Heart left ventricle (tissue), 13 donors: ENCODE data around the gene KCNC1.

Experiments used
- CTCF ChIP-seq, 12 donors: fragments of 200-600 bp; sonication (generic) in 4 of 12; IDR thresholded peaks; one replicate each; pipeline versions ENCODE4 v1.5.0 to v1.8.0; 2018 to 2022; ENCODE audit warnings: antibody characterized with exemption in 12 of 12, mild to moderate bottlenecking in 5 of 12
- POLR2A ChIP-seq, 2 donors: fragments of 450-650 bp; IDR thresholded peaks; one replicate each; pipeline ENCODE4 v1.6.1; 2017; ENCODE audit warnings: antibody characterized with exemption in 2 of 2, mild to moderate bottlenecking in 2 of 2, moderate library complexity in 2 of 2
- donor health status: ischemic (EF 13 %, LVEDD 7.1; RV severe dilation, severe dysfunction).
- donor health status: DM: no; HTN: yes; CAD: no.
- donor health status: DM: no; HTN: no; CAD: no.
- donor health status: ischemic (EF 25% LVEDD 6.9; RV normal size, moderate dysfunction).
- donor health status: ischemic (EF 25% LVEDD 5.7; RV mildly dilated, moderate dysfunction).
- donor health status: ischemic (EF 35%, LVEDD 5.7; RV mildly dilated, moderate dysfunction).
- donor health status: nonischemic (EF 11% LVEDD 7.7; RV severe dilation, severe dysfunction).
- donor health status: DM: yes; HTN: yes; CAD: no.
- donor health status: PGD.
- donor health status: ischemic (EF 29% LVEDD 5.4; RV normal size, mild dysfunction).
- donor health status: nonischemic (EF 23%, LVEDD 6.1; RV moderate dilation, normal function).

- TF ChIP-seq CTCF (IDR thresholded peaks at IDR 0.05) = no peak
- no peak for TF ChIP-seq POLR2A (IDR thresholded peaks at IDR 0.05)
Measured at GRCh38 chr11:17781626-17782025, 47.0 kb downstream of the KCNC1 start.
